ENCODE results near the gene ZIC1.

The ZIC1 gene

GRCh38 chr3:147380977-147381376, 28.2 kb upstream of the ZIC1 start:
- no peak for DNase-seq

DNA sequence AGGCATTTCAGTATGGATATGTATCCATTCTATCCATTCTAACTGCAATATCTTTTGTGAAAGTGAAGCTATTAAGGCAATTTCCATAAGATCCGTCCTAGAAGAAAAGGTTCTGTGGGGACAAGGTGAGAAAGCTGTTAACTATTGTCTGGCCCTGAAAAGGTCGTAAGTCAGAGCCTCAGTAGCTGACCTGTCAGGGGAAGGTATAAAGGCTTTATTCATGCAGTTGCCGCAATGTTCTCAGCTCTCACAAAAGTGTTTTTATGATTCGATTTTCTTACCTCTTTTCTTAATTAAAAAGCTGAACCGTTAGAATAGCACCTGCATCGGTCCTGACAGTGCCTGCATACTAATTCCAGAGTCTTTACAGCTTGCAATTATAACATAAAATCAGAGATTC, 27.6 kb upstream of the ZIC1 start:
- DNase-seq: no peak

DNA sequence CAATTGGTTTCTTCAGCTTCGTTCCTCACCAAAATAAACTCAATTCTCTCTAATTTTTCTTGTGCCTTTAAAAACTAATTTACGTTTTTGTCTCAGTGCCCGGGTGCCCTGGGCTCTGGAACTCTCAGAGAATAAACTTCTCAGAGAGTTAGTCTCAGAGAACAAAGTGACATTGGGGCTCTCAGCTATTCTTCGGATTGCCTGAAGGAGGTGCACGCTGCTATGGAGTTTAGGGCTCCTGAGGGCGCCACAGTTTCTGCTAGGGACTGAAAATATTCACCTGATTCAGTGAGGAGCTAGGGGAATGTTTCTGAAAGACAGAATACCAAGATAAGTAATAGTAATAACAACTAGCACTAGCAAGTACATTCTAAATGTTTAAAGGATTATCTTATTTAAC, 25.5 kb upstream of the ZIC1 start:
- no peak for DNase-seq

- DNase-seq: no peak
These were observed 24.7 kb upstream of the ZIC1 start for GRCh38 chr3:147384210-147385058.

DNA sequence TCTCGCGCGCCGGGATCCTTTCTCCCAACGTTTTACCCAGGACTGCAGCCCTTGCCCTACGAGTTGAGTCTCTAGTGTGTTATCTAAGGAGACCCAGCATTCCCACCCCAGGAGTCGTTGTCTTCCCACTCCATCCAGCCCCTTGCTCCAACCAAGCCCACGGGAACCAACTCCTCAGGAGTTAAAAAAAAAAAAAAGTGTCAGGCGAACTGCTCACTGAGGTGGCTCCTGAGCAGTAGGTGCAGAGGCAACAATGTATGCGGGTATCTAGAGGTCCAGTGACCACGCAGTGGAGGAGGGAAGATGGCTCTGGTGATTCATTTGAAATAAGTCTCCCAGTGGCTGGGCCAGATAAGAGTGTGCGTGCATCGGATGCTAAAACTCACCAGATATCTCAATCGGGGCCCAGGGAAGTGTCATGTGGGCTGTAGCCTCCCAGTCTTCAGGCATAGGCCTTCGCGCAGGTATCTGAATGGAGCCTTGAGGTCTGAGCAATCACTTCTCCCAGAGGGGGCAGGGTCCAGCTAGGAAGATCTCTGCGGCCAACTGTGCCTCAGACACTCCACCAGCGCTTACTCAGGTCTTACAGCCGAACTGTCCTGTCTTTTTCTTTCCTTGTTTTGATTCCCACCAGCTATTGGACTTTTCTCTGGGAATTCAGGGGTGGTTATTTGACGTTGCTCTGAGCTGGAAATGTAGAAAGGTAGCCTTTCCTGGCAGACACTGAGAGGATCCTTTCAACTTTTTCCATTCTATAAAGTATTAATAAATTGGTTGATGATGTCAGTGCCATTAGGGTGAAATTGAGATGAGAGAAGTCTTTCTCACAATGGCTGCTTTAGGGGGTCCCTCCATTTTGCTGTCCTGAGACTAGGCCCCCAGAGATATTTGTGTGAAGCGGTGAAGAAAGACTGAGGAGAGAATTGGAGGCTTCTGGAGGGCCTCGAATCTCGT, 23.8 kb upstream of the ZIC1 start:
- no peak for DNase-seq

DNA sequence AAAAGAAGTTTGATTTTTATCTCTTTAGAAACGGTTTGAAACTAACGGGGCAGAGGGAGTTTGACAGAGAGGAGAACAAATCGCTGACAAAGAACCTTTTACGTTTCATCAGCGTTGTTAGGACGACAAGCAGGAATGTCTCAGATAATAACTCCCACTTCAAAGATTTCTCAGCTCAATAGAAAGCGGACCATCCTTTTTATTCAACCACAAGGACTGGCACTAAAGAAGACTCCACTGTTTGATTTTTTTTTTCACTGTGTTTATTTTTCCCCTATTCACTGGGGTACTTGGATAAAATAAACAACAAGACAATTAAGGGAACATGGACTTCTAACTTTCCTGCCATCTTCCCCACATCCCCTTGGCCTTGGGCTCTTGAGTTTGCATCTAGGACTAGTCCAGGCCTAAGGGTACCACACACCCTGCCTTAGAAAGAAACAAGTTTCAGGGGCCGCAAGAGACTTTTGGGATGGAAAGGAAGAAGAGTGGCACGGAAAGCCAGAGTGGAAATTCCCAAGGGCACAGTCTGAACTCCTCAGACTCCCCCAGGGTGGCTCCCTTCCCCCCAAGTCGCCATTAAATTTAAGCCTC, 21.8 kb upstream of the ZIC1 start:
- no peak for DNase-seq

GRCh38 chr3:147387885-147388699, 21.1 kb upstream of the ZIC1 start:
- DNase-seq: no peak

GRCh38 chr3:147388700-147389580, 20.2 kb upstream of the ZIC1 start:
- DNase-seq: no peak

DNA sequence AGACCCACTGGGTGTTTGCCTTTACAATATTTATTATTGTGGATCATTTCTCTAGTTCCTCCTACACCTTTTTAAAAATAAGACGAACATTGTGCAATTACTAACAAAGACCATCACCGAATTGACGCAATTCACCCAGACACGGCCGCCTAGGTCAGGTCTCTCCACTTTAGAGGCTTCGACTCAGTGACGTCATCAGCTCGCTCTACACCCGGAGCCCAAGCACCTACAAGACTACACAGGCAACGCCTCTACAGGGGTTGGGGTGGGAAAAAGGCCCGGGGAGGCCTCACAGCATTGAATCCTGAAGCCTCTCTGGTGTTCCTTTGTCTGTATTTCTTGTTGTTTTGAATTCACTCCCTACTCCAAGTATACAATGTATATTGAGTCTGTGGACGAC, 19.4 kb upstream of the ZIC1 start:
- no peak for DNase-seq

DNA sequence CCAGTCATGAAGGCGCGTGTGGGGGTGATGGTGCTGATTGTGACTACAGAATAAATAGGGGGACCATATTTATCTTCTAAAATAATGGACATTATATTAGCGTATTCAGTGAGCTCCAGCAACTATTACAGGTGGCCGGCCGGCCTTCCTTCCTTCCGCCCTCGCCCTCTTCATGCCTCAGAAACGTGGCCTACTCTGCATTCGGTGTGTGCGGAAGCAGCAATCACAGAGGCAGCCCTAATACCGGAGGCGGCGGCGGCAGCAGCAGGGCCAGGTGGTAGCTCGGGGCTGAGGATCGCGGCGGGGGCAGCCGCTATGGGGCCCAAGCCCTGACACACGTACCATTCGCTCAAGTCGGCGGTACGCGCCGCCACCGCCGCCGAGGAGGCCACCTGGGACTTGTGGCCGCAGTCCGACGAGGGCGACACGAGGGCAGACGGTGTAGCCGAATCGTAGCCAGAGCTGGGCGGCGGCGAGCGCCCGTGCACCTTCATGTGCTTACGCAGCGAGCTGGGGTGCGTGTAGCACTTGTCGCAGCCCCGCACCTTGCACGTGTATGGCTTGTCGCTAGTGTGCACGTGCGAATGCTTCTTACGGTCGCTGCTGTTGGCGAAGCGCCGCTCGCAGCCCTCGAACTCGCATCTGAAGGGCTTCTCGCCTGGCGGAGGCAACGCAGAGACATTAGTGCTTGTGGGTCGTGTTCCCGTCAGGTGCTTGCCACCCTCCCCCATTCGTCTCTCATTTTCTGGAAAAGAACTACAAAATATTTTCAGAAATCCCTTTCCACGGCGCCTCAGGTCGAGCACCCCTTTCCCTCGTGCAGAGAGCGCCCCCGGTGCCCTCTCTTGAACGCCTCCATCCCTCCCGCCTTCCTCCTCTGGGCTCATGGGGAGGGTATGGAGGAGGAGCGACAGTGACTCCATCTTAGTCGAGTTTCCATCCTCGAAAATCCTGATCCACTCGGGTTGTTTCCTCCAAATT, 18.3 kb upstream of the ZIC1 start:
- DNase-seq: no peak

GRCh38 chr3:147391781-147392624, 17.2 kb upstream of the ZIC1 start:
- DNase-seq: peak; percentile 35 to 44

DNA sequence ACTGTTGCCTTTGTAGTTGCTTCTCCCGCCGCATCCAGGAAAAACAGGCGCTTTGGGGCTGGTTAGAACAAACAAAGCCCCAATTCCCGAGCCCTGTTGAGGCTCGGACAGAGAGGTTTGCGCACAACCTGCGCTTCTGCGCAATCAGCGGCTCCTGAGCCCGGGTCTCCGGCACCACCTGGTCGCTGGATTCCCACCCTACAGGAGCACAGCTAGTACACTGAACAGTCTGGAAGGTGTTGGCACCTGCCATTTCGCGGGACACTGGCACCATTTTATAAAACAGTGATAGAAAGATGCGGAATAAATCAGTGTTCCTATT, 16.6 kb upstream of the ZIC1 start:
- DNase-seq: peak; percentile 15 to 35

DNA sequence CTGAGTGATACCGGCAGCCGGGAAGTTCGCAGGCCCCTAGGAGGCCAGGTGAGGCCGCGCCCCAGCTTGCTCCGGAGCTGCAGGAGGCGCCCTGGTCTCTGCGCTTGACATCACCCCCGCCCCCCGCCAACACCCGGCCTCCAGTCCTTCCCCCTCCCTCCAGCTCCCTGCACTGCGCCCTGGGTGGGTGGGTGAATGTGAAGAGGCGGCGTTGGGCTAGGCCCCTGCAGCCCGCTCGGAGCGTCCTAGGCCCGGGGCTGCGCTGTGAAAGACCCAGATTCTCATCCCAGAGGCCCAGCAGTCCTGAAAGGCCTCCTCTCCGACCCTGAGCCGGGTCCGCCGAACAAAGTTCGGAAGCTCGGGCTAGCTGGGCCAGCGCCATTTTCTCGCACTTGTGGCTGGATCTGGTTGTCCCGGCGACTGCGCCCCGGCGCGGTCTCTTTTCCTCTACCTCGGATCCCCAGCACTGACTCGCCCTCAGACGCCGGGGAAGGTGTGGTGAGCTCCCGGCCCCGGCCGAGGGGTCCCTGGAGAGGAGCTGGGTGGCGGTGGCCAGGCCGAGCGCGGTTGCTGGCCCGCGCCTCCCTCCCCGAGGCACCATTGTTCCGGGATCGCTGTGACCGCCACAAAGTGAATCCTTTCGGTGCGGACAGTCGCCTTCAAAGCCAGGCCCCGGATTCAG, 15.8 kb upstream of the ZIC1 start:
- peak; percentile 72 to 80 for DNase-seq

GRCh38 chr3:147393943-147394883, 15.0 kb upstream of the ZIC1 start:
- DNase-seq: no peak

GRCh38 chr3:147394884-147395225, 14.3 kb upstream of the ZIC1 start:
- no peak for DNase-seq

GRCh38 chr3:147395899-147396711, 13.1 kb upstream of the ZIC1 start:
- DNase-seq: no peak

- no peak for DNase-seq
These were observed 12.5 kb upstream of the ZIC1 start for GRCh38 chr3:147396712-147397046.
